GM19035 (cell line): ENCODE data around the gene KRT5.
"Not testable (repeated sequence)": the region's sequence is repeated elsewhere in the genome, so short reads cannot be mapped to it uniquely, and the experiment has no call there.

Experiments
- ATAC-seq: cut with Tn5 transposase; IDR thresholded peaks from one replicate; pipeline ENCODE4 v1.9.1; 2021; ENCODE audit not compliant: unreplicated experiment

KRT5 gene

GRCh38 chr12:52497975-52498374 is 22.2 kb downstream of the KRT5 start:
- no peak for ATAC-seq

GRCh38 chr12:52496590-52497071 is 23.6 kb downstream of the KRT5 start:
- no peak for ATAC-seq

GRCh38 chr12:52496054-52496453 is 24.1 kb downstream of the KRT5 start:
- no peak for ATAC-seq

GRCh38 chr12:52495389-52495788 is 24.8 kb downstream of the KRT5 start:
- ATAC-seq, result no peak

- ATAC-seq, result no peak
Measured at GRCh38 chr12:52494518-52494917, 25.7 kb downstream of the KRT5 start.

GRCh38 chr12:52494100-52494499 is 26.1 kb downstream of the KRT5 start:
- ATAC-seq, result no peak

- ATAC-seq, result no peak
Measured at GRCh38 chr12:52493172-52493571, 27.0 kb downstream of the KRT5 start, which contains the start of gene KRT6A. Gene KRT6A (minus strand): TSS chr12:52493257. CDS start chr12:52493188, 69 bp downstream.

GRCh38 chr12:52492405-52492804 is 27.8 kb downstream of the KRT5 start:
- not testable (repeated sequence) for ATAC-seq

- not testable (repeated sequence) for ATAC-seq
Measured at GRCh38 chr12:52491495-52491894, 28.7 kb downstream of the KRT5 start.

GRCh38 chr12:52488736-52489135 is 31.5 kb downstream of the KRT5 start:
- ATAC-seq, result no peak

- ATAC-seq, result not testable (repeated sequence)
Measured at GRCh38 chr12:52487744-52488443, 32.3 kb downstream of the KRT5 start.

GRCh38 chr12:52487211-52487610 is 33.0 kb downstream of the KRT5 start:
- ATAC-seq, result no peak

GRCh38 chr12:52486166-52487105 is 33.8 kb downstream of the KRT5 start:
- ATAC-seq, result no peak

- ATAC-seq, result no peak
Measured at GRCh38 chr12:52480073-52480472, 40.1 kb downstream of the KRT5 start.

- no peak for ATAC-seq
Measured at GRCh38 chr12:52477651-52478050, 42.5 kb downstream of the KRT5 start.

- ATAC-seq, result no peak
Measured at GRCh38 chr12:52474212-52474611, 46.0 kb downstream of the KRT5 start.

GRCh38 chr12:52473768-52474167 is 46.4 kb downstream of the KRT5 start, which contains the start of gene KRT6C:
Gene KRT6C (minus strand): TSS chr12:52473805. CDS start chr12:52473737, 68 bp downstream.
- ATAC-seq, result no peak

GRCh38 chr12:52469853-52470252 is 50.3 kb downstream of the KRT5 start:
- ATAC-seq, result no peak

- no peak for ATAC-seq
Measured at GRCh38 chr12:52464897-52465296, 55.3 kb downstream of the KRT5 start.
